Activated B cell treated with CpG ODN at 0.5 μM for 24 hours (primary cell): ENCODE measurements around the gene EFCAB11. TPM values are rescaled to one million over a fixed set of nuclear protein-coding genes. Genes with fewer than 3 reads are reported as not detected.
"Not testable (repeated sequence)": the region's sequence is repeated elsewhere in the genome, so short reads cannot be mapped to it uniquely, and the experiment has no call there.

Experiments
- ATAC-seq: fragments of 200-7000 bp; cut with Tn5 transposase; one replicate; pipeline ENCODE4 v1.10.0; 2021; ENCODE audit warnings: low read depth, mild to moderate bottlenecking, moderate library complexity
- CTCF ChIA-PET: fragments of 350-600 bp; sonication (Branson Sonifier 250); formaldehyde crosslinking; loops from one replicate; lab custom pipeline; 2021; ENCODE audit warnings: antibody characterized with exemption; lab: Charles Lee
- POLR2A ChIA-PET: fragments of 350-600 bp; sonication (Branson Sonifier 250); formaldehyde crosslinking; loops from one replicate; lab custom pipeline; 2021; ENCODE audit warnings: antibody characterized with exemption; lab: Charles Lee
- DNase-seq: peaks from one replicate; pipeline ENCODE4 v3.0.0; 2022
- H3K27ac Mint-ChIP-seq: one replicate; pipeline ENCODE4 v1.8.0; 2020; ENCODE audit warnings: mixed read lengths
- H3K27me3 Mint-ChIP-seq: one replicate; pipeline ENCODE4 v1.8.0; 2021; ENCODE audit warnings: mixed read lengths
- H3K36me3 Mint-ChIP-seq: one replicate; pipeline ENCODE4 v1.8.0; 2021; ENCODE audit warnings: low read depth, mixed read lengths
- H3K4me1 Mint-ChIP-seq: one replicate; pipeline ENCODE4 v1.8.0; 2021; ENCODE audit warnings: mixed read lengths
- H3K4me3 Mint-ChIP-seq: one replicate; pipeline ENCODE4 v1.8.0; 2020; ENCODE audit warnings: mild to moderate bottlenecking, mixed read lengths
- H3K9me3 Mint-ChIP-seq: one replicate; pipeline ENCODE4 v1.8.0; 2020; ENCODE audit warnings: mixed read lengths
- intact Hi-C: fragments of 100-400 bp; cut with micrococcal nuclease; formaldehyde crosslinking; loops from one replicate; pipeline ENCODE4 v1.15.1; 2024
- total RNA-seq: library from RNA; stranded (reverse); gene quantifications from 2 replicates; pipeline ENCODE4 v1.2.3, GENCODE V29; 2022
- TF ChIP-seq, protein P1 (sequence below): fragments of 200-600 bp; IDR thresholded peaks from one replicate; pipeline ENCODE4 v1.8.0; 2022; ENCODE audit warnings: antibody characterized with exemption, mild to moderate bottlenecking

Gene EFCAB11
- total RNA-seq, 1 donor from 2014 or later = 7.5 TPM

DNA sequence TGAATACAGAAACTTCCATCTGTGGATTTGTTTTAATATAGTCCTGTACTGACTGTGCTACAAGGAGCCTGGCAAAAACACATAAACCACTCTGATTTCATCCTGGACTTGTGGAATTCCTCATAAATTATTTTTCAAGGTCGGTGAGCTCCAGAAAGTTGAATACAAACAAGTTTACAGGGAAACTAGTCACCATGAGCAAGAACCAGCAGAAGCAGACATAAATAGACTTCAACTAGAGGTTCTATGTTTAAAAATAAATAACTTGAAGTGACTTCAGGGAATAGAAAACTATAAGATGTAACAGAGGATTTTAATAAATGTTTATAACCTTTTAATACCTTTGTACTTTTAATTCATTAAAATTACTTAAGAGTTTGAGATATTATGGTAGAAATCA lies 63.5 kb downstream of the EFCAB11 start:
- no peak overlapping the region for H3K4me3 Mint-ChIP-seq
- ChIA-PET POLR2A (no interaction called here), CTCF (no interaction called here)
- DNase-seq (no peak), ATAC-seq (no peak)
- no peak overlapping the region for H3K27ac Mint-ChIP-seq
- H3K27me3 Mint-ChIP-seq = no peaks in the 10 kb centered on the region
- TF ChIP-seq, protein P1, sequence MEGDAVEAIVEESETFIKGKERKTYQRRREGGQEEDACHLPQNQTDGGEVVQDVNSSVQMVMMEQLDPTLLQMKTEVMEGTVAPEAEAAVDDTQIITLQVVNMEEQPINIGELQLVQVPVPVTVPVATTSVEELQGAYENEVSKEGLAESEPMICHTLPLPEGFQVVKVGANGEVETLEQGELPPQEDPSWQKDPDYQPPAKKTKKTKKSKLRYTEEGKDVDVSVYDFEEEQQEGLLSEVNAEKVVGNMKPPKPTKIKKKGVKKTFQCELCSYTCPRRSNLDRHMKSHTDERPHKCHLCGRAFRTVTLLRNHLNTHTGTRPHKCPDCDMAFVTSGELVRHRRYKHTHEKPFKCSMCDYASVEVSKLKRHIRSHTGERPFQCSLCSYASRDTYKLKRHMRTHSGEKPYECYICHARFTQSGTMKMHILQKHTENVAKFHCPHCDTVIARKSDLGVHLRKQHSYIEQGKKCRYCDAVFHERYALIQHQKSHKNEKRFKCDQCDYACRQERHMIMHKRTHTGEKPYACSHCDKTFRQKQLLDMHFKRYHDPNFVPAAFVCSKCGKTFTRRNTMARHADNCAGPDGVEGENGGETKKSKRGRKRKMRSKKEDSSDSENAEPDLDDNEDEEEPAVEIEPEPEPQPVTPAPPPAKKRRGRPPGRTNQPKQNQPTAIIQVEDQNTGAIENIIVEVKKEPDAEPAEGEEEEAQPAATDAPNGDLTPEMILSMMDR = no peak
- H3K4me1 Mint-ChIP-seq = no peaks in the 10 kb centered on the region
- H3K9me3 Mint-ChIP-seq = peaks cover 10% of the 10 kb centered on the region
- H3K36me3 Mint-ChIP-seq = peaks cover 8% of the 10 kb centered on the region
- intact Hi-C loops = no loop called here

DNA sequence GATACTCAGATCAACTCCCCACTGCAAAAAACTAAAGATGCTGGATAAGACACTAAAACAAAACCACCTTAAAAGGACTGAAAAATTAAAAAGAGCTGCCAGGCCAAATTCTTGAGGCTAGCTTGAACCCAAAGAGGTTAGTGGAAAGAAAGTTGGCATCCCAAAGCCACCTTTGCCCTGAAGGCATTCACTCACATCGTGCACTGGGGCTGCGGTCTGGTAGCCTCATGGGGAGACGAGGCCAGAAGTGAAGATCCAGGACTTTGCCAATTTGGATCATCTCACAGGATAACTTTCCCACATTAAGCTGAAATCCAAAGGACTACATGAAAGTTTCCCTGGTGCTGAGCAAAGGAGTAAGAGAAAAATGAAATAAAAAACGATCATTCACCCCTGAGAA lies 63.9 kb downstream of the EFCAB11 start:
- Mint-ChIP-seq H3K4me3 (no peak overlapping the region), H3K9me3 (peaks cover 7% of the 10 kb centered on the region), H3K27ac (no peak overlapping the region), H3K27me3 (no peaks in the 10 kb centered on the region), H3K4me1 (no peaks in the 10 kb centered on the region), H3K36me3 (peaks cover 8% of the 10 kb centered on the region)
- intact Hi-C loops = no loop called here
- CTCF ChIA-PET = no interaction called here
- POLR2A ChIA-PET = no interaction called here
- DNase-seq (no peak), ATAC-seq (no peak)
- TF ChIP-seq, protein P1 = no peak

DNA sequence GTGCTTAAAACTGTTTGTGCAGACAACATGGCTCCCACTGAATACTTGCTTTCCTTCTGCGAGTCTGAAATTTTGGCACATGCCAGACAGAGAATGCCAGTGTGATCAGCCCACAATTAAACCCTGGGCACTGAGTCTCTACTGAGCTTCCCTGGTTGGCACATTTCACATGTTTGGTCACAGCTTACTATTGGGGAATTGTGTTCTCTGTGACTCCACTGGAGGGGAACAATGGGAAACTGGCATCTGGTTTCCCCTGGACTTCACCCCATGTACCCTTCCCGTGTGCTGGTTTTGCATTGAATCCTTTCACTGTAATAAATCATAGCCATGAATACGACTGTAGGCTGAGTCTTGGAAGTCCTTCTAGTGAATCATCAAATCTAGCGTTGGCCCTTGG lies 64.9 kb downstream of the EFCAB11 start:
- CTCF ChIA-PET = no interaction called here

DNA sequence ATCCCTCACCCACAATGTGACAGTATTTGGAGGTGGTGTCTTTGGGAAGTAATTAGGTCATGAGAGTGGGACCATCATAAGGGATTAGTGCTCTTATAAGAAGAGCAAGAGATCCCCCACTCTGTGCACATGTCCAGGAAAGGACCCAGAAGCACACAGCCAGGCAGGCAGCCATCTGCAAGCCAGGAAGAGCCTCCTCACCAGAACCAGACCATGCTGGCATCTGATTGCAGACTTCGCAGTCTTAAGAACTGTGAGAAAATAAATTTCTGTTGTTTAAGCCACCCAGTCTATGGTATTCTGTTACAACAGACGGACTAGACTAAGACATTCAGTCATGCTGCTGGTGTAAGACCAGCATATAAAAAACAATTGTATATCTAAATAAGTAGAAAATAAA lies 69.8 kb downstream of the EFCAB11 start:
- Mint-ChIP-seq H3K4me1 (no peaks in the 10 kb centered on the region), H3K27ac (no peak overlapping the region), H3K4me3 (no peak overlapping the region), H3K9me3 (no peaks in the 10 kb centered on the region), H3K27me3 (no peaks in the 10 kb centered on the region), H3K36me3 (peaks cover 1% of the 10 kb centered on the region)
- TF ChIP-seq, protein P1 = no peak
- ChIA-PET CTCF (no interaction called here), POLR2A (no interaction called here)
- intact Hi-C loops = loop anchor here (10.0 kb wide), 1 partner anchor 100 kb away; no protein-coding TSS in a partner anchor
- ATAC-seq (no peak), DNase-seq (no peak)

More for the DNA sequence above, 64.9 kb downstream of the EFCAB11 start:
- no peak overlapping the region for H3K4me3 Mint-ChIP-seq
- H3K4me1 Mint-ChIP-seq = no peaks in the 10 kb centered on the region
- peaks cover 8% of the 10 kb centered on the region for H3K36me3 Mint-ChIP-seq
- no peak overlapping the region for H3K27ac Mint-ChIP-seq
- ATAC-seq (no peak), DNase-seq (no peak)
- H3K27me3 Mint-ChIP-seq = no peaks in the 10 kb centered on the region
- TF ChIP-seq, protein P1 = no peak
- POLR2A ChIA-PET = no interaction called here
- intact Hi-C loops = loop anchor here (10.0 kb wide), 1 partner anchor 105 kb away; no protein-coding TSS in a partner anchor
- peaks cover 7% of the 10 kb centered on the region for H3K9me3 Mint-ChIP-seq

DNA sequence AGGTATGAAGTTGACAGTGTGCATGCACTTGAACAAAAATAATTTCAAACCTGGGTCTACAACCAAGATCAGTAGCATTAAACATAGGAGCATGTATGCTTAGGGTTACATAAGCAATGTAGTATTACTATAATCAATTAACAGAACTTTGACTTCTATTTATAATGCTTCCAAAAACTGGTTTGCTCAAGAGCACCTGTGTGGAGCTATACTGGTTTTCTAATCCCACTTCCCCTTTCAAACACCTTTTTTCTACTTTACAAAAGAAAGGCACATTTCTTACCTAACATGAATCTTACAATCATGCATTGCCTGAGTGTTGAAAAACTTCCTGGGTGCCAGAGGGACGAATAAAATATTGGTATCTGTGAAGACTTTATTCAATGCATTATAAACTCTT lies 72.7 kb downstream of the EFCAB11 start:
- Mint-ChIP-seq H3K4me3 (no peak overlapping the region), H3K27me3 (no peaks in the 10 kb centered on the region), H3K4me1 (peaks cover 7% of the 10 kb centered on the region), H3K27ac (no peak overlapping the region), H3K9me3 (no peaks in the 10 kb centered on the region), H3K36me3 (peaks cover 1% of the 10 kb centered on the region)
- TF ChIP-seq, protein P1 = no peak
- POLR2A ChIA-PET = no interaction called here
- no peak for ATAC-seq
- intact Hi-C loops = loop anchor here (10.0 kb wide), 1 partner anchor 97 kb away; no protein-coding TSS in a partner anchor
- DNase-seq = no peak
- CTCF ChIA-PET = no interaction called here

DNA sequence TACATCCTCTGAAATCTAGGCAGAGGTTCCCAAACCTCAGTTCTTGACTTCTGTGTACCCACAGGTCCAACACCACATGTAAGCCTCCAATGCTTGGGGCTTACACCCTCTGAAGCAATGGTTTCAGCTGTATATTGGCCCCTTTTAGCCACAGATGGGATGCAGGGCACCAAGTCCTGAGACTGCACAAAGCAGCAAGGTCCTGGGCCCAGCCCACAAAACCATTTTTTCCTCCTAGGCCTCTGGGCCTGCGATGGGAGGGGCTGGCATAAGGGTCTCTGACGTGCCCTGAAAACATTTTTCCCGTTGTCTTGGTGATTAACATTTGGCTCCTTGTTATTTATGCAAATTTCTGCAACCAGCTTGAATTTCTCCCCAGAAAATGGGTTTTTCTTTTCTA lies 80.4 kb downstream of the EFCAB11 start:
- H3K27ac Mint-ChIP-seq, H3K4me1 Mint-ChIP-seq, DNase-seq, H3K27me3 Mint-ChIP-seq, CTCF ChIA-PET, ATAC-seq, POLR2A ChIA-PET, intact Hi-C loops, H3K4me3 Mint-ChIP-seq: not testable (repeated sequence)
- H3K36me3 Mint-ChIP-seq = peaks cover 13% of the 10 kb centered on the region
- peaks cover 10% of the 10 kb centered on the region for H3K9me3 Mint-ChIP-seq
